ENCODE data around the gene TESPA1.
A peak's percentile ranks its signal among the peaks of the same experiment; 100 is the strongest.

Gene TESPA1

GRCh38 chr12:54977857-54978256 is 6.7 kb downstream of the TESPA1 start:
- no peak overlapping the region for H3K9ac ChIP-seq (ENCODE audit: low read depth, low read length)
- H3K9me3 ChIP-seq (replicated peaks; ENCODE audit: low read length) = no peaks in the 10 kb centered on the region
- H3K4me2 ChIP-seq (ENCODE audit: low read length) = no peak overlapping the region
- H3K4me3 ChIP-seq (ENCODE audit: low read length) = no peak overlapping the region
- H3K4me1 ChIP-seq (ENCODE audit: control insufficient read depth, insufficient read depth, low read length) = peaks cover 17% of the 10 kb centered on the region
- H3K27me3 ChIP-seq (ENCODE audit: control insufficient read depth, insufficient read depth, low read length) = peaks cover 7% of the 10 kb centered on the region
- no peaks in the 10 kb centered on the region for H3K36me3 ChIP-seq (ENCODE audit: insufficient read depth, low read length)

GRCh38 chr12:54977155-54977554 is 7.4 kb downstream of the TESPA1 start:
- peak overlapping the region; percentile 17 for H3K9ac ChIP-seq (ENCODE audit: low read depth, low read length)
- H3K9me3 ChIP-seq (replicated peaks; ENCODE audit: low read length) = no peaks in the 10 kb centered on the region
- H3K27me3 ChIP-seq (ENCODE audit: control insufficient read depth, insufficient read depth, low read length) = peaks cover 6% of the 10 kb centered on the region
- peaks cover 17% of the 10 kb centered on the region for H3K4me1 ChIP-seq (ENCODE audit: control insufficient read depth, insufficient read depth, low read length)
- H3K4me3 ChIP-seq (ENCODE audit: low read length) = no peak overlapping the region
- H3K4me2 ChIP-seq (ENCODE audit: low read length) = peak overlapping the region; percentile 21
- no peaks in the 10 kb centered on the region for H3K36me3 ChIP-seq (ENCODE audit: insufficient read depth, low read length)

GRCh38 chr12:54975875-54976274 is 8.7 kb downstream of the TESPA1 start:
- no peaks in the 10 kb centered on the region for H3K36me3 ChIP-seq (ENCODE audit: insufficient read depth, low read length)
- peaks cover 17% of the 10 kb centered on the region for H3K4me1 ChIP-seq (ENCODE audit: control insufficient read depth, insufficient read depth, low read length)
- H3K9me3 ChIP-seq (replicated peaks; ENCODE audit: low read length) = no peaks in the 10 kb centered on the region
- H3K4me3 ChIP-seq (ENCODE audit: low read length) = no peak overlapping the region
- H3K27me3 ChIP-seq (ENCODE audit: control insufficient read depth, insufficient read depth, low read length) = peaks cover 1% of the 10 kb centered on the region
- no peak overlapping the region for H3K4me2 ChIP-seq (ENCODE audit: low read length)
- H3K9ac ChIP-seq (ENCODE audit: low read depth, low read length) = no peak overlapping the region

- no peaks in the 10 kb centered on the region for H3K36me3 ChIP-seq (ENCODE audit: insufficient read depth, low read length)
- no peak overlapping the region for H3K4me2 ChIP-seq (ENCODE audit: low read length)
- no peaks in the 10 kb centered on the region for H3K9me3 ChIP-seq (replicated peaks; ENCODE audit: low read length)
- peaks cover 17% of the 10 kb centered on the region for H3K4me1 ChIP-seq (ENCODE audit: control insufficient read depth, insufficient read depth, low read length)
- H3K9ac ChIP-seq (ENCODE audit: low read depth, low read length) = no peak overlapping the region
- H3K27me3 ChIP-seq (ENCODE audit: control insufficient read depth, insufficient read depth, low read length) = peaks cover 7% of the 10 kb centered on the region
- no peak overlapping the region for H3K4me3 ChIP-seq (ENCODE audit: low read length)
Measured at GRCh38 chr12:54975272-54975671, 9.3 kb downstream of the TESPA1 start.

GRCh38 chr12:54974279-54974678 is 10.3 kb downstream of the TESPA1 start:
- Histone ChIP-seq H3K4me1 (ENCODE audit: control insufficient read depth, insufficient read depth, low read length) (peaks cover 17% of the 10 kb centered on the region), H3K9ac (ENCODE audit: low read depth, low read length) (no peak overlapping the region), H3K27me3 (ENCODE audit: control insufficient read depth, insufficient read depth, low read length) (peaks cover 8% of the 10 kb centered on the region)

GRCh38 chr12:54973556-54973955 is 11.0 kb downstream of the TESPA1 start:
- Histone ChIP-seq H3K4me1 (ENCODE audit: control insufficient read depth, insufficient read depth, low read length) (peaks cover 17% of the 10 kb centered on the region), H3K27me3 (ENCODE audit: control insufficient read depth, insufficient read depth, low read length) (peaks cover 10% of the 10 kb centered on the region), H3K9me3 (replicated peaks; ENCODE audit: low read length) (no peaks in the 10 kb centered on the region), H3K9ac (ENCODE audit: low read depth, low read length) (no peak overlapping the region), H3K36me3 (ENCODE audit: insufficient read depth, low read length) (no peaks in the 10 kb centered on the region), H3K4me2 (ENCODE audit: low read length) (no peak overlapping the region), H3K4me3 (ENCODE audit: low read length) (no peak overlapping the region)

More at GRCh38 chr12:54974279-54974678, 10.3 kb downstream of the TESPA1 start:
- H3K4me3 ChIP-seq (ENCODE audit: low read length) = no peak overlapping the region
- H3K4me2 ChIP-seq (ENCODE audit: low read length) = no peak overlapping the region
- H3K36me3 ChIP-seq (ENCODE audit: insufficient read depth, low read length) = no peaks in the 10 kb centered on the region
- no peaks in the 10 kb centered on the region for H3K9me3 ChIP-seq (replicated peaks; ENCODE audit: low read length)

- no peak overlapping the region for H3K4me2 ChIP-seq (ENCODE audit: low read length)
- peaks cover 37% of the 10 kb centered on the region for H3K27me3 ChIP-seq (ENCODE audit: control insufficient read depth, insufficient read depth, low read length)
- H3K36me3 ChIP-seq (ENCODE audit: insufficient read depth, low read length) = no peaks in the 10 kb centered on the region
- H3K9ac ChIP-seq (ENCODE audit: low read depth, low read length) = no peak overlapping the region
- no peaks in the 10 kb centered on the region for H3K4me1 ChIP-seq (ENCODE audit: control insufficient read depth, insufficient read depth, low read length)
- H3K9me3 ChIP-seq (replicated peaks; ENCODE audit: low read length) = no peaks in the 10 kb centered on the region
- no peak overlapping the region for H3K4me3 ChIP-seq (ENCODE audit: low read length)
Measured at GRCh38 chr12:54970741-54971140, 13.8 kb downstream of the TESPA1 start.

- Histone ChIP-seq H3K4me2 (ENCODE audit: low read length) (no peak overlapping the region), H3K4me3 (ENCODE audit: low read length) (no peak overlapping the region), H3K27me3 (ENCODE audit: control insufficient read depth, insufficient read depth, low read length) (peaks cover 55% of the 10 kb centered on the region), H3K9ac (ENCODE audit: low read depth, low read length) (no peak overlapping the region), H3K36me3 (ENCODE audit: insufficient read depth, low read length) (no peaks in the 10 kb centered on the region), H3K4me1 (ENCODE audit: control insufficient read depth, insufficient read depth, low read length) (no peaks in the 10 kb centered on the region), H3K9me3 (replicated peaks; ENCODE audit: low read length) (no peaks in the 10 kb centered on the region)
Measured at GRCh38 chr12:54968181-54968730, 16.3 kb downstream of the TESPA1 start.

- Histone ChIP-seq H3K4me1 (ENCODE audit: control insufficient read depth, insufficient read depth, low read length) (no peaks in the 10 kb centered on the region), H3K27me3 (ENCODE audit: control insufficient read depth, insufficient read depth, low read length) (peaks cover 63% of the 10 kb centered on the region)
Measured at GRCh38 chr12:54967461-54967860, 17.1 kb downstream of the TESPA1 start.

GRCh38 chr12:54961190-54961589 is 23.4 kb downstream of the TESPA1 start:
- no peak overlapping the region for H3K9ac ChIP-seq (ENCODE audit: low read depth, low read length)
- H3K4me2 ChIP-seq (ENCODE audit: low read length) = no peak overlapping the region
- H3K4me1 ChIP-seq (ENCODE audit: control insufficient read depth, insufficient read depth, low read length) = no peaks in the 10 kb centered on the region
- peaks cover 78% of the 10 kb centered on the region for H3K27me3 ChIP-seq (ENCODE audit: control insufficient read depth, insufficient read depth, low read length)
- no peak overlapping the region for H3K4me3 ChIP-seq (ENCODE audit: low read length)
- H3K36me3 ChIP-seq (ENCODE audit: insufficient read depth, low read length) = no peaks in the 10 kb centered on the region
- no peaks in the 10 kb centered on the region for H3K9me3 ChIP-seq (replicated peaks; ENCODE audit: low read length)

More at GRCh38 chr12:54967461-54967860, 17.1 kb downstream of the TESPA1 start:
- Histone ChIP-seq H3K36me3 (ENCODE audit: insufficient read depth, low read length) (no peaks in the 10 kb centered on the region), H3K9ac (ENCODE audit: low read depth, low read length) (no peak overlapping the region), H3K4me2 (ENCODE audit: low read length) (no peak overlapping the region), H3K4me3 (ENCODE audit: low read length) (no peak overlapping the region), H3K9me3 (replicated peaks; ENCODE audit: low read length) (no peaks in the 10 kb centered on the region)

- Histone ChIP-seq H3K36me3 (ENCODE audit: insufficient read depth, low read length) (no peaks in the 10 kb centered on the region), H3K9ac (ENCODE audit: low read depth, low read length) (no peak overlapping the region), H3K27me3 (ENCODE audit: control insufficient read depth, insufficient read depth, low read length) (peaks cover 67% of the 10 kb centered on the region), H3K9me3 (replicated peaks; ENCODE audit: low read length) (no peaks in the 10 kb centered on the region), H3K4me2 (ENCODE audit: low read length) (no peak overlapping the region), H3K4me3 (ENCODE audit: low read length) (no peak overlapping the region), H3K4me1 (ENCODE audit: control insufficient read depth, insufficient read depth, low read length) (no peaks in the 10 kb centered on the region)
Measured at GRCh38 chr12:54959291-54960018, 25.1 kb downstream of the TESPA1 start.

Data from skeletal muscle satellite cell (primary cell).